Chondrocyte (in vitro differentiated cells): ENCODE results near the gene RXRG. TPM values are rescaled to one million over a fixed set of nuclear protein-coding genes. Genes with fewer than 3 reads are reported as not detected.

ENCODE experiments used
- DNase-seq: peaks from one replicate; pipeline ENCODE4 v3.0.0; 2021; ENCODE audit warnings: mixed read lengths, low spot score
- H3K27ac Mint-ChIP-seq: one replicate; pipeline ENCODE4 v1.8.0; 2021; ENCODE audit warnings: mild to moderate bottlenecking, moderate library complexity, mixed read lengths; ENCODE audit not compliant: unreplicated experiment
- H3K27me3 Mint-ChIP-seq: 2 replicates; pipeline ENCODE4 v1.8.0; 2021; ENCODE audit warnings: low read depth, mixed read lengths
- H3K36me3 Mint-ChIP-seq: 2 replicates; pipeline ENCODE4 v1.8.0; 2021; ENCODE audit warnings: low read depth, mixed read lengths
- H3K4me1 Mint-ChIP-seq: 2 replicates; pipeline ENCODE4 v1.8.0; 2021; ENCODE audit warnings: low read depth, mild to moderate bottlenecking, mixed read lengths
- H3K4me3 Mint-ChIP-seq: one replicate; pipeline ENCODE4 v1.8.0; 2021; ENCODE audit warnings: mild to moderate bottlenecking, moderate library complexity, mixed read lengths; ENCODE audit not compliant: unreplicated experiment
- H3K9me3 Mint-ChIP-seq: 2 replicates; pipeline ENCODE4 v1.8.0; 2021; ENCODE audit warnings: low read depth, mixed read lengths
- CTCF ChIP-seq: fragments of 200-600 bp; sonication (generic); IDR thresholded peaks from 2 replicates; pipeline ENCODE4 v1.5.0; 2021; ENCODE audit warnings: antibody characterized with exemption, mild to moderate bottlenecking, moderate library complexity
- long read RNA-seq: library from polyadenylated mRNA; stranded (forward); transcript quantifications from one replicate; pipeline ENCODE4 v2.0.0, GENCODE V29; 2021
- total RNA-seq: library from RNA; stranded (reverse); gene quantifications from 3 replicates; pipeline ENCODE4 v1.2.1, GENCODE V29; 2021

RXRG gene
- total RNA-seq = not detected in 3 replicates
- long read RNA-seq = 0 reads

- DNase-seq = no peak
- Mint-ChIP-seq H3K4me1 (no peaks in the 10 kb centered on the region), H3K27ac (no peak within 1 kb of the TSS), H3K9me3 (no peaks in the 10 kb centered on the region), H3K27me3 (peaks cover 38% of the 10 kb centered on the region), H3K36me3 (no peaks in the 10 kb centered on the region), H3K4me3 (no peak within 1 kb of the TSS)
- TF ChIP-seq CTCF = no peak
Measured at GRCh38 chr1:165444897-165445370, at the start of gene RXRG. Gene RXRG (minus strand): TSS chr1:165445126. CDS start chr1:165444893, 233 bp downstream.

GRCh38 chr1:165492845-165493373 lies 48.0 kb upstream of the RXRG start:
- TF ChIP-seq CTCF = no peak
- H3K27me3 Mint-ChIP-seq = peaks cover 19% of the 10 kb centered on the region
- H3K9me3 Mint-ChIP-seq = no peaks in the 10 kb centered on the region
- no peak overlapping the region for H3K27ac Mint-ChIP-seq
- no peak overlapping the region for H3K4me3 Mint-ChIP-seq
- H3K4me1 Mint-ChIP-seq = no peaks in the 10 kb centered on the region
- DNase-seq = no peak
- no peaks in the 10 kb centered on the region for H3K36me3 Mint-ChIP-seq

GRCh38 chr1:165490175-165490574 lies 45.2 kb upstream of the RXRG start:
- Mint-ChIP-seq H3K36me3 (no peaks in the 10 kb centered on the region), H3K4me3 (no peak overlapping the region), H3K27me3 (peaks cover 29% of the 10 kb centered on the region), H3K9me3 (no peaks in the 10 kb centered on the region), H3K4me1 (no peaks in the 10 kb centered on the region), H3K27ac (no peak overlapping the region)
- TF ChIP-seq CTCF = no peak
- DNase-seq = no peak

GRCh38 chr1:165487921-165488320 lies 43.0 kb upstream of the RXRG start:
- Mint-ChIP-seq H3K27me3 (peaks cover 23% of the 10 kb centered on the region), H3K4me1 (no peaks in the 10 kb centered on the region), H3K9me3 (no peaks in the 10 kb centered on the region), H3K4me3 (no peak overlapping the region), H3K36me3 (no peaks in the 10 kb centered on the region), H3K27ac (no peak overlapping the region)
- DNase-seq = no peak
- TF ChIP-seq CTCF = no peak

GRCh38 chr1:165486663-165487062 lies 41.7 kb upstream of the RXRG start:
- H3K4me3 Mint-ChIP-seq = no peak overlapping the region
- no peaks in the 10 kb centered on the region for H3K9me3 Mint-ChIP-seq
- TF ChIP-seq CTCF = no peak
- H3K27me3 Mint-ChIP-seq = peaks cover 20% of the 10 kb centered on the region
- H3K4me1 Mint-ChIP-seq = peaks cover 6% of the 10 kb centered on the region
- H3K27ac Mint-ChIP-seq = no peak overlapping the region
- no peak for DNase-seq
- no peaks in the 10 kb centered on the region for H3K36me3 Mint-ChIP-seq
